ENCODE results near the gene DOCK3.

Gene DOCK3

GRCh38 chr3:50648944-50649343 is 25.8 kb upstream of the DOCK3 start:
- no peaks in the 10 kb centered on the region for H3K36me3 ChIP-seq
- H3K4me1 ChIP-seq = peaks cover 5% of the 10 kb centered on the region
- no peaks in the 10 kb centered on the region for H3K27me3 ChIP-seq
- H3K9me3 ChIP-seq = no peaks in the 10 kb centered on the region
- no peak overlapping the region for H3K4me3 ChIP-seq (ENCODE audit: low read depth, low read length)
- TF ChIP-seq, protein P1, sequence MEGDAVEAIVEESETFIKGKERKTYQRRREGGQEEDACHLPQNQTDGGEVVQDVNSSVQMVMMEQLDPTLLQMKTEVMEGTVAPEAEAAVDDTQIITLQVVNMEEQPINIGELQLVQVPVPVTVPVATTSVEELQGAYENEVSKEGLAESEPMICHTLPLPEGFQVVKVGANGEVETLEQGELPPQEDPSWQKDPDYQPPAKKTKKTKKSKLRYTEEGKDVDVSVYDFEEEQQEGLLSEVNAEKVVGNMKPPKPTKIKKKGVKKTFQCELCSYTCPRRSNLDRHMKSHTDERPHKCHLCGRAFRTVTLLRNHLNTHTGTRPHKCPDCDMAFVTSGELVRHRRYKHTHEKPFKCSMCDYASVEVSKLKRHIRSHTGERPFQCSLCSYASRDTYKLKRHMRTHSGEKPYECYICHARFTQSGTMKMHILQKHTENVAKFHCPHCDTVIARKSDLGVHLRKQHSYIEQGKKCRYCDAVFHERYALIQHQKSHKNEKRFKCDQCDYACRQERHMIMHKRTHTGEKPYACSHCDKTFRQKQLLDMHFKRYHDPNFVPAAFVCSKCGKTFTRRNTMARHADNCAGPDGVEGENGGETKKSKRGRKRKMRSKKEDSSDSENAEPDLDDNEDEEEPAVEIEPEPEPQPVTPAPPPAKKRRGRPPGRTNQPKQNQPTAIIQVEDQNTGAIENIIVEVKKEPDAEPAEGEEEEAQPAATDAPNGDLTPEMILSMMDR (IDR thresholded peaks at IDR 0.05; ENCODE audit: low read depth, low read length) = no peak
- no peak for DNase-seq

GRCh38 chr3:50649451-50649931 is 25.2 kb upstream of the DOCK3 start:
- no peak for DNase-seq
- TF ChIP-seq, protein P1 (IDR thresholded peaks at IDR 0.05; ENCODE audit: low read depth, low read length) = no peak
- no peaks in the 10 kb centered on the region for H3K36me3 ChIP-seq
- H3K27me3 ChIP-seq = no peaks in the 10 kb centered on the region
- H3K4me1 ChIP-seq = peaks cover 5% of the 10 kb centered on the region
- no peaks in the 10 kb centered on the region for H3K9me3 ChIP-seq
- no peak overlapping the region for H3K4me3 ChIP-seq (ENCODE audit: low read depth, low read length)

DNA sequence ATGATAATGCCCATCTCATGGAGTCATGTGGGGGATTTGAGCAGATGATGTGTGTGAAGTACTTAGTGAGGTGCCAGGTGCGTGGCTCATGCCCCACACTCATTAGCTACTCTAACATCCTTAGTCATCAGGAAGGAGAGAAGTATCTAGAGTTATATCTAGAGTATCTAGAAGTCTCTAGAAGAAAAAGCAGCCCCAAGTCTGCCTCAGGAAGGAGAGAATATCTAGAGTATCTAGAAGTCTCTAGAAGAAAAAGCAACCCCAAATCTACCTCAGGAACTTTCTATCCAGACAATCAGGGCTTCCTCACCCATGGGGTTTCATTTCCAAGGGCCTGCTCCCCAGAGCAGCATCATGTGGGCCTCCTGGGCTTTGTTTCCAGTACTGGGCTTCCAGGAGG is 24.7 kb upstream of the DOCK3 start:
- TF ChIP-seq, protein P1 (IDR thresholded peaks at IDR 0.05; ENCODE audit: low read depth, low read length) = no peak
- Histone ChIP-seq H3K27me3 (no peaks in the 10 kb centered on the region), H3K9me3 (no peaks in the 10 kb centered on the region), H3K36me3 (no peaks in the 10 kb centered on the region), H3K4me1 (peaks cover 5% of the 10 kb centered on the region), H3K4me3 (ENCODE audit: low read depth, low read length) (no peak overlapping the region)
- DNase-seq = no peak

DNA sequence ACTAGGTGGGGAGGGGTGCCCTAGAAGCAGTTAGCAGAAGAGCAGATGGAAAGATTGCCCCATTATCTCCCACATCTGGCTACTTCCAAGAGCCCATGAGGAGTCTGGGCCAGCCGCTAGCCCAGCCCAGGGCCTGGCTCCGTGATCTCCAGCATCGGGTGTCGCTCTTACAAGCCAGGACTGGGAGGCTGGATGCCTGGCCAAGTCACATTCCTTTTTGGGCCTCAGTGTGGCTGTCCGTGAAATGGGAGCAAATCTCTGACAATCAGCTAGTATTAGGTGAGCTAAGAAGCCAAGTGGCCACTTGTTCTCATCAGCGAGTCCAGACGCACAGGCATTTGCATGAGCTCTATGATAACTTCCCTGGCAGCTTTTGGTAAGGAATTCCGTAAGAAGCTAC is 23.3 kb upstream of the DOCK3 start:
- H3K4me3 ChIP-seq (ENCODE audit: low read depth, low read length) = no peak overlapping the region
- no peak for DNase-seq

DNA sequence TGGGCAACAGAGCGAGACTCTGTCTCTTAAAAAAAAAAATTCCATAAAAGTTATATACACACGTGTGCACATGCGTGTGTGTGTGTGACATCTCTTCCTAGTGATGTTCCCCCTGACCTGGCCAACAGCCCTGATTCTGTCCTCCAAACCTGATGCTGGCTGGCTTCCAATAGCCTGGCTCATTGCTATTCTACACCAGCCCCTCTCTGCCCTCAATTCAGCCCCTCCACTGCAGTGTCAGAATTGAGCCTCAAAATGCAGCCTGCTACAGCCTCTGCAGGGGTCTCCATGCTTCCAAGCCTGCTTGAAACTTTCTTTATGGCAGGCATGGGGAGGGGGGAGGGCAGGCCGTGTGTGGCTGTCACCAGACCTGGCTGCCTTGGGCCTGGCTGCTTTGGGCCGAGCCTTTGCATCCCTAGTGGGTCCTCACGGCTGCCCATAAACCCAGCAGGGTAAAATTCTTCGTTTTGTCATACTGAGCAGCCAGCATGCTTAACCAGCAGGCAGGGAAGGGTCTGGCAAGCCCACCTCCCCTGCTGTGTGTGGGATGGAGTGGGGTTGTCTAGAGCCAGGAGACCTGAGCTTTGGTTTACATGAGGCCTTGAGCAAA is 22.7 kb upstream of the DOCK3 start:
- no peak for DNase-seq
- no peaks in the 10 kb centered on the region for H3K27me3 ChIP-seq
- TF ChIP-seq, protein P1 (IDR thresholded peaks at IDR 0.05; ENCODE audit: low read depth, low read length) = no peak
- peaks cover 5% of the 10 kb centered on the region for H3K4me1 ChIP-seq
- no peaks in the 10 kb centered on the region for H3K36me3 ChIP-seq
- H3K9me3 ChIP-seq = no peaks in the 10 kb centered on the region
- no peak overlapping the region for H3K4me3 ChIP-seq (ENCODE audit: low read depth, low read length)

More for the DNA sequence above, 23.3 kb upstream of the DOCK3 start:
- H3K9me3 ChIP-seq = no peaks in the 10 kb centered on the region
- H3K4me1 ChIP-seq = peaks cover 5% of the 10 kb centered on the region
- H3K27me3 ChIP-seq = no peaks in the 10 kb centered on the region
- H3K36me3 ChIP-seq = no peaks in the 10 kb centered on the region
- TF ChIP-seq, protein P1 (IDR thresholded peaks at IDR 0.05; ENCODE audit: low read depth, low read length) = no peak

DNA sequence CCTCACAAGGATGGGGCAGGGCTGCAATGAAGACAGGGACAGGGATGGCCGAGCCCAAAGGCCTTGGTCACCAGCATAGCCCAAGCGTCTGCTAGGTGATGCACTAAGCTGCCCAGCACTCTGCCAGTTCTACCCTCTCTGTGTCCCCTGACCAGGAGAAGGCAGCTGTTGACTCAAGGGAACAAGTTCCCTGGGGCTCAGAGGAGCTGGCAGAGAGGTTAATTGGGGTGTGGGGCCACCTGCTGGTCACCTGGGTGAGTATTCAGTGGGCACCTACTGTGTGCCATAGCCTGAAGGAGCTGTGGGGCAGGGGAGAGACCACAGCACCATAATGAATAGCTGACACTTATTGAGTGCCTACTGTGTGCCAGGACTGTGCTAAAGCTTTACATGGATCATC is 22.0 kb upstream of the DOCK3 start:
- no peaks in the 10 kb centered on the region for H3K36me3 ChIP-seq
- DNase-seq = peak; percentile 26
- TF ChIP-seq, protein P1 (IDR thresholded peaks at IDR 0.05; ENCODE audit: low read depth, low read length) = peak; percentile 41
- H3K9me3 ChIP-seq = no peaks in the 10 kb centered on the region
- peaks cover 5% of the 10 kb centered on the region for H3K4me1 ChIP-seq
- H3K4me3 ChIP-seq (ENCODE audit: low read depth, low read length) = no peak overlapping the region
- H3K27me3 ChIP-seq = no peaks in the 10 kb centered on the region
